AG09309 (cell line): ENCODE data around the gene TMED4.
"Not testable (repeated sequence)": the region's sequence is repeated elsewhere in the genome, so short reads cannot be mapped to it uniquely, and the experiment has no call there.

Experiments
- DNase-seq: peaks from one replicate; pipeline ENCODE4 v3.0.0-alpha.2; 2010; ENCODE audit warnings: low read depth
- H3K4me3 ChIP-seq: 2 replicates; pipeline ENCODE4 v1.5.1; 2011; ENCODE audit warnings: mild to moderate bottlenecking, low read depth, low read length, moderate library complexity; ENCODE audit not compliant: control insufficient read depth
- TF ChIP-seq, protein P1 (sequence below): IDR thresholded peaks from 2 replicates; pipeline ENCODE4 v1.5.1; 2011; ENCODE audit warnings: mild to moderate bottlenecking, low read depth, low read length, inconsistent platforms; ENCODE audit not compliant: insufficient read depth, control insufficient read depth; ENCODE audit errors: missing control alignments

Gene TMED4

GRCh38 chr7:44607141-44608068 lies 25.4 kb upstream of the TMED4 start:
- TF ChIP-seq, protein P1, sequence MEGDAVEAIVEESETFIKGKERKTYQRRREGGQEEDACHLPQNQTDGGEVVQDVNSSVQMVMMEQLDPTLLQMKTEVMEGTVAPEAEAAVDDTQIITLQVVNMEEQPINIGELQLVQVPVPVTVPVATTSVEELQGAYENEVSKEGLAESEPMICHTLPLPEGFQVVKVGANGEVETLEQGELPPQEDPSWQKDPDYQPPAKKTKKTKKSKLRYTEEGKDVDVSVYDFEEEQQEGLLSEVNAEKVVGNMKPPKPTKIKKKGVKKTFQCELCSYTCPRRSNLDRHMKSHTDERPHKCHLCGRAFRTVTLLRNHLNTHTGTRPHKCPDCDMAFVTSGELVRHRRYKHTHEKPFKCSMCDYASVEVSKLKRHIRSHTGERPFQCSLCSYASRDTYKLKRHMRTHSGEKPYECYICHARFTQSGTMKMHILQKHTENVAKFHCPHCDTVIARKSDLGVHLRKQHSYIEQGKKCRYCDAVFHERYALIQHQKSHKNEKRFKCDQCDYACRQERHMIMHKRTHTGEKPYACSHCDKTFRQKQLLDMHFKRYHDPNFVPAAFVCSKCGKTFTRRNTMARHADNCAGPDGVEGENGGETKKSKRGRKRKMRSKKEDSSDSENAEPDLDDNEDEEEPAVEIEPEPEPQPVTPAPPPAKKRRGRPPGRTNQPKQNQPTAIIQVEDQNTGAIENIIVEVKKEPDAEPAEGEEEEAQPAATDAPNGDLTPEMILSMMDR, result no peak
- H3K4me3 ChIP-seq, result peak overlapping the region; percentile 91
- DNase-seq, result no peak

- TF ChIP-seq, protein P1, result no peak
- peak; percentile 95 for DNase-seq
- peak within 1 kb of the TSS; percentile 91 for H3K4me3 ChIP-seq
Observed at GRCh38 chr7:44606341-44607140, 24.5 kb upstream of the TMED4 start, which contains the start of gene OGDH. Gene OGDH (plus strand): TSS chr7:44606627. CDS start chr7:44624344, 17,717 bp downstream.

DNA sequence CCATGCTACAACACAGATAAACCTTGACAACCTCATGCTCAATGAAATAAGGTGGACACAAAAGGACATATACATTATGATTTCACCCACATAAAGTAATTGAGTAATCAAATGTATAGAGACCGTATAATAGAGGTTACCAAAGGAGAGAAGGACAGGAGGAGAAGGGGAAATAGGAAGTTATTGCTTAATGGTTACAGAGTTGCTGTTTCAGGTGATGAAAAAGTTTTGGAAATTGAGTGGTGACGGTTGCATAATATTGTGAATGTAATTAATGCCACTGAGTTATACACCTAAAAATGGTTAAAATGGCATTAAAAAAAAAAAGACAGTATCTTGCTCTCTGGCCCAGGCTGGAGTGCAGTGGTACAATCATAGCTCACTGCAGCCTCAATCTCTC lies 22.9 kb upstream of the TMED4 start:
- DNase-seq, result no peak
- no peak overlapping the region for H3K4me3 ChIP-seq
- TF ChIP-seq, protein P1, result no peak

GRCh38 chr7:44603193-44603592 lies 21.2 kb upstream of the TMED4 start:
- DNase-seq, result no peak
- TF ChIP-seq, protein P1, result no peak

GRCh38 chr7:44602576-44602910 lies 20.5 kb upstream of the TMED4 start:
- no peak overlapping the region for H3K4me3 ChIP-seq
- TF ChIP-seq, protein P1, result no peak
- no peak for DNase-seq

More at GRCh38 chr7:44603193-44603592, 21.2 kb upstream of the TMED4 start:
- no peak overlapping the region for H3K4me3 ChIP-seq

DNA sequence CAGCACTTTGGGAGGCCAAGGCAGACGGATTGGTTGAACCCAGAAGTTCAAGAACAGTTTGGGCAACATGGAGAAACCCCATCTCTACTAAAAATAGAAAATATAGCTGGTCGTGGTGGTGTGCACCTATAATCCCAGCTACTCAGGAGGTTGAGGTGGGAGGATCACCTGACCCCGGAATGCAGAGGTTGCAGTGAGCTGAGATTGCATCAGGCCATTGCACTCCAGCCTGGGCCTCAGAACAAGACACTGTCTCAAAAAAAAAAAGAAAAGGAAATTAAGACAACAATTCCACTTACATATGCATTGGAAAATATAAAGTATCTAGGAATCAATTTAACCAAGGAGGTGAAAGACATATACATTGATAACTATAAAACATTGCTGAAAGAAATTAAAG lies 17.2 kb upstream of the TMED4 start:
- no peak overlapping the region for H3K4me3 ChIP-seq
- no peak for DNase-seq
- TF ChIP-seq, protein P1, result no peak

DNA sequence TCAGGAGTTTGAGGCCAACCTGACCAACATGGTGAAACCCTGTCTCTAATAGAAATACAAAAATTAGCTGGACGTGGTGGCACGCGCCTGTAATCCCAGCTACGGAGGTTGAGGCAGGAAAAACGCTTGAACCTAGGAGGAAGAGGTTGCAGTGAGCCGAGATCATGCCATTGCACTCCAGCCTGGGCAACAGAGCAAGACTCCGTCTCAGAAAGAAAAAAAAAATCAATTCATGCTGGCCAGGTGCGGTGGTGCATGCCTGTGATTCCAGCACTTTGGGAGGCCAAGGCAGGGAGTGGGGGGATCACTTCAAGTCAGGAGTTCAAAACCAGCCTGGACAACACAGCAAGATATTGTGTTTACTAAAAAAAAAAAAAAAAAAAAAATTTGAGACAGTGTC lies 15.2 kb upstream of the TMED4 start:
- not testable (repeated sequence) for H3K4me3 ChIP-seq, DNase-seq
